ENCODE data around the gene NDUFV3. TPM values are rescaled to one million over a fixed set of nuclear protein-coding genes. Genes with fewer than 3 reads are reported as not detected.

Gene NDUFV3
- total and polyA plus RNA-seq, 2 of the 13 experiments (the other 11 are each of a cell fraction or from before 2014, with no cell fraction given), result 14.2 to 29.6 TPM

- no peak for TF ChIP-seq ZNF354B (CRISPR knock-in tag; IDR thresholded peaks at IDR 0.05)
These were observed 31.7 kb upstream of the NDUFV3 start (continued) for GRCh38 chr21:42861311-42861847.

GRCh38 chr21:42861848-42862400, 31.2 kb upstream of the NDUFV3 start:
- Histone ChIP-seq H3K9me3 (ENCODE audit: low read length) (no peaks in the 10 kb centered on the region), H2AFZ (ENCODE audit: low read length) (no peak overlapping the region), H3K79me2 (ENCODE audit: insufficient read depth, low read length) (peaks cover 36% of the 10 kb centered on the region), H3K27ac (ENCODE audit: extremely low read length, insufficient read depth, low read length) (no peak overlapping the region), H3K27me3 (ENCODE audit: control insufficient read depth in 1 of 2, insufficient read depth in 2 of 2, low read length in 2 of 2) (no peaks in the 10 kb centered on the region), H3K4me1 (ENCODE audit: insufficient read depth, low read length) (no peaks in the 10 kb centered on the region), H4K20me1 (ENCODE audit: insufficient read depth, low read length) (0 out of 2 replicates have a peak, but pooled peaks cover 2% of the 10 kb centered on the region), H3K36me3 (replicated peaks in 1 of 2; ENCODE audit: control insufficient read depth in 1 of 2, insufficient read depth in 2 of 2, low read length in 2 of 2) (peaks cover 40 to 80% of the 10 kb centered on the region in 2 experiments), H3K4me2 (ENCODE audit: low read depth, low read length) (no peak overlapping the region), H3K9ac (ENCODE audit: insufficient read depth, low read depth, low read length) (no peak overlapping the region), H3K4me3 (replicated peaks in 1 of 3; ENCODE audit: insufficient read depth in 1 of 3, low read depth in 2 of 3, low read length in 3 of 3) (no peak overlapping the region)
- 96% methylated on average over 18 of the region's 29 CpGs for WGBS (ENCODE audit: low lambda C conversion rate)
- CTCF ChIA-PET (ENCODE audit: low intra/inter-chr PET ratio, low total read pairs), result no interaction called here
- no TSS peak for BruUV-seq (replicated peaks)
- POLR2A ChIA-PET, result no interaction called here
- in situ Hi-C loops (cut with HindIII; ENCODE audit: extremely low pct_ligation_motif_present, low pct_unique_long_range_greater_than_20kb) (no loop called here), intact Hi-C loops (cut with micrococcal nuclease; ENCODE audit: unreplicated experiment) (loop anchor here (5.0 kb wide), 1 partner anchor 150 kb away; no protein-coding TSS in a partner anchor)
- FAIRE-seq (no peak), ATAC-seq (no peak), DNase-seq (ENCODE audit: low spot score) (no peak)
- no peak for TF ChIP-seq ZNF777 (CRISPR knock-in tag; IDR thresholded peaks at IDR 0.05)
- no peak for TF ChIP-seq AFF4 (CRISPR knock-in tag; IDR thresholded peaks at IDR 0.05)
- no peak for TF ChIP-seq CENPBD1 (CRISPR knock-in tag; IDR thresholded peaks at IDR 0.05; ENCODE audit: borderline replicate concordance, low read depth)
- TF ChIP-seq SNRNP70 (IDR thresholded peaks at IDR 0.05; ENCODE audit: low read depth, low read length), result no peak
- no peak for TF ChIP-seq KIAA2018 (CRISPR knock-in tag; IDR thresholded peaks at IDR 0.05; ENCODE audit: borderline replicate concordance)
- TF ChIP-seq FOXO1 (CRISPR knock-in tag; IDR thresholded peaks at IDR 0.05), result no peak
- no peak for TF ChIP-seq GZF1 (CRISPR knock-in tag; IDR thresholded peaks at IDR 0.05)
- TF ChIP-seq NAIF1 (CRISPR knock-in tag; IDR thresholded peaks at IDR 0.05; ENCODE audit: borderline replicate concordance), result no peak
- TF ChIP-seq ZSCAN31 (CRISPR knock-in tag; IDR thresholded peaks at IDR 0.05; ENCODE audit: low read depth), result no peak
